Astrocyte (in vitro differentiated cells and primary cell): ENCODE data around the gene CELF5.

Source experiments
- EZH2 ChIP-seq: IDR thresholded peaks from 2 replicates; pipeline ENCODE4 v1.6.1; 2012; ENCODE audit warnings: mild to moderate bottlenecking, low read length, inconsistent platforms; ENCODE audit not compliant: insufficient read depth
- TF ChIP-seq, protein P1 (sequence below): IDR thresholded peaks from 2 replicates; pipeline ENCODE4 v1.5.1; 2011; ENCODE audit warnings: low read depth, mild to moderate bottlenecking, inconsistent platforms, low read length, moderate library complexity; ENCODE audit not compliant: insufficient read depth

GRCh38 chr19:3333662-3334061, 109.2 kb downstream of the CELF5 start:
- TF ChIP-seq, protein P1, sequence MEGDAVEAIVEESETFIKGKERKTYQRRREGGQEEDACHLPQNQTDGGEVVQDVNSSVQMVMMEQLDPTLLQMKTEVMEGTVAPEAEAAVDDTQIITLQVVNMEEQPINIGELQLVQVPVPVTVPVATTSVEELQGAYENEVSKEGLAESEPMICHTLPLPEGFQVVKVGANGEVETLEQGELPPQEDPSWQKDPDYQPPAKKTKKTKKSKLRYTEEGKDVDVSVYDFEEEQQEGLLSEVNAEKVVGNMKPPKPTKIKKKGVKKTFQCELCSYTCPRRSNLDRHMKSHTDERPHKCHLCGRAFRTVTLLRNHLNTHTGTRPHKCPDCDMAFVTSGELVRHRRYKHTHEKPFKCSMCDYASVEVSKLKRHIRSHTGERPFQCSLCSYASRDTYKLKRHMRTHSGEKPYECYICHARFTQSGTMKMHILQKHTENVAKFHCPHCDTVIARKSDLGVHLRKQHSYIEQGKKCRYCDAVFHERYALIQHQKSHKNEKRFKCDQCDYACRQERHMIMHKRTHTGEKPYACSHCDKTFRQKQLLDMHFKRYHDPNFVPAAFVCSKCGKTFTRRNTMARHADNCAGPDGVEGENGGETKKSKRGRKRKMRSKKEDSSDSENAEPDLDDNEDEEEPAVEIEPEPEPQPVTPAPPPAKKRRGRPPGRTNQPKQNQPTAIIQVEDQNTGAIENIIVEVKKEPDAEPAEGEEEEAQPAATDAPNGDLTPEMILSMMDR, result no peak
- TF ChIP-seq EZH2, result no peak
